GM21367 (cell line): Measurements from ENCODE around the gene SH3PXD2B.
"Not testable (repeated sequence)": the region's sequence is repeated elsewhere in the genome, so short reads cannot be mapped to it uniquely, and the experiment has no call there.

Experiments used
- ATAC-seq: cut with Tn5 transposase; IDR thresholded peaks from one replicate; pipeline ENCODE4 v1.9.1; 2021; ENCODE audit not compliant: unreplicated experiment

The SH3PXD2B gene

GRCh38 chr5:172403817-172404216 lies 50.5 kb downstream of the SH3PXD2B start:
- no peak for ATAC-seq

GRCh38 chr5:172403189-172403796 lies 51.0 kb downstream of the SH3PXD2B start:
- no peak for ATAC-seq

GRCh38 chr5:172402531-172403188 lies 51.7 kb downstream of the SH3PXD2B start:
- no peak for ATAC-seq

GRCh38 chr5:172402031-172402430 lies 52.3 kb downstream of the SH3PXD2B start:
- ATAC-seq: not testable (repeated sequence)

GRCh38 chr5:172399826-172400225 lies 54.5 kb downstream of the SH3PXD2B start:
- ATAC-seq: no peak

- no peak for ATAC-seq
Measured at GRCh38 chr5:172399336-172399735, 55.0 kb downstream of the SH3PXD2B start.

- not testable (repeated sequence) for ATAC-seq
Measured at GRCh38 chr5:172398645-172399044, 55.7 kb downstream of the SH3PXD2B start.

GRCh38 chr5:172396994-172397393 lies 57.3 kb downstream of the SH3PXD2B start:
- not testable (repeated sequence) for ATAC-seq

GRCh38 chr5:172396220-172396619 lies 58.1 kb downstream of the SH3PXD2B start:
- ATAC-seq: no peak

GRCh38 chr5:172395483-172395882 lies 58.8 kb downstream of the SH3PXD2B start:
- no peak for ATAC-seq

- no peak for ATAC-seq
Measured at GRCh38 chr5:172389578-172390112, 64.7 kb downstream of the SH3PXD2B start.

GRCh38 chr5:172388246-172388733 lies 66.0 kb downstream of the SH3PXD2B start:
- ATAC-seq: no peak

GRCh38 chr5:172385707-172386106 lies 68.6 kb downstream of the SH3PXD2B start:
- no peak for ATAC-seq

- no peak for ATAC-seq
Measured at GRCh38 chr5:172385010-172385563, 69.2 kb downstream of the SH3PXD2B start.

- no peak for ATAC-seq
Measured at GRCh38 chr5:172383191-172383802, 71.0 kb downstream of the SH3PXD2B start.

GRCh38 chr5:172380987-172381643 lies 73.2 kb downstream of the SH3PXD2B start:
- ATAC-seq: no peak

GRCh38 chr5:172380301-172380986 lies 73.9 kb downstream of the SH3PXD2B start:
- ATAC-seq: no peak

GRCh38 chr5:172379481-172379880 lies 74.8 kb downstream of the SH3PXD2B start:
- no peak for ATAC-seq

GRCh38 chr5:172377856-172378255 lies 76.5 kb downstream of the SH3PXD2B start:
- no peak for ATAC-seq

GRCh38 chr5:172377438-172377837 lies 76.9 kb downstream of the SH3PXD2B start:
- ATAC-seq: no peak
